ENCODE measurements around the gene HS3ST5.

- TF ChIP-seq SIN3A (IDR thresholded peaks at IDR 0.05; ENCODE audit: low read depth) (no peak), RAD21 (IDR thresholded peaks at IDR 0.05; ENCODE audit: low read depth) (no peak), CTCF (IDR thresholded peaks at IDR 0.05 in 2 of 3, conservative IDR thresholded peaks at IDR 0.05 in 1 of 3; ENCODE audit: borderline replicate concordance in 1 of 3, insufficient read depth in 1 of 3, low read depth in 2 of 3, low read length in 2 of 3) (0 out of 6 replicates have a peak, but pooled peaks of 1 of the 3 experiments have one; percentile 13)
Measured at GRCh38 chr6:114327074-114327473, 15.7 kb downstream of the HS3ST5 start.

All from HCT116 (cell line).